ENCODE results near the gene FLYWCH1.

DNA sequence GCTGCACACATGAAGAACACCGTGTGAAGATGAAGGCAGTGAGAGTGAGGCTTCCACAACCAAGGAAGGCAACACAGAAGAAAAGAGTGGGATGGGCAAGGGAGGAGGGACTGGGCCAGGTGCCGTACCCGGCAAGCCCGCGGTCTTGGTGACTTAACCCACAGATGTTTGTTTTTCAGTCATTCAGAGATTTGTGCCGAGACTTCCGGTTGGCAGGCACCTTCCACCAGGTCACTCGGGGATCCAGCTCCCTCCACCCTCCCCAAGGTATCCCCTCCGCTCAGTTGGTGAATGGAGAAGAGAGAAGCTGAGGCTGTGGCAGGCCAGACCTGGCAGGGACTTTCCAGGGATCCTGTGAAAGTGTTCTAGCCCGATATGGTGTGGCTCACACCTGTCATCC, 47.5 kb downstream of the FLYWCH1 start:
- TF ChIP-seq POLR2A (IDR thresholded peaks at IDR 0.05; ENCODE audit: extremely low read depth, insufficient read length) (no peak), MYC (IDR thresholded peaks at IDR 0.05; ENCODE audit: low read depth, low read length) (no peak)
- TF ChIP-seq, protein P1, sequence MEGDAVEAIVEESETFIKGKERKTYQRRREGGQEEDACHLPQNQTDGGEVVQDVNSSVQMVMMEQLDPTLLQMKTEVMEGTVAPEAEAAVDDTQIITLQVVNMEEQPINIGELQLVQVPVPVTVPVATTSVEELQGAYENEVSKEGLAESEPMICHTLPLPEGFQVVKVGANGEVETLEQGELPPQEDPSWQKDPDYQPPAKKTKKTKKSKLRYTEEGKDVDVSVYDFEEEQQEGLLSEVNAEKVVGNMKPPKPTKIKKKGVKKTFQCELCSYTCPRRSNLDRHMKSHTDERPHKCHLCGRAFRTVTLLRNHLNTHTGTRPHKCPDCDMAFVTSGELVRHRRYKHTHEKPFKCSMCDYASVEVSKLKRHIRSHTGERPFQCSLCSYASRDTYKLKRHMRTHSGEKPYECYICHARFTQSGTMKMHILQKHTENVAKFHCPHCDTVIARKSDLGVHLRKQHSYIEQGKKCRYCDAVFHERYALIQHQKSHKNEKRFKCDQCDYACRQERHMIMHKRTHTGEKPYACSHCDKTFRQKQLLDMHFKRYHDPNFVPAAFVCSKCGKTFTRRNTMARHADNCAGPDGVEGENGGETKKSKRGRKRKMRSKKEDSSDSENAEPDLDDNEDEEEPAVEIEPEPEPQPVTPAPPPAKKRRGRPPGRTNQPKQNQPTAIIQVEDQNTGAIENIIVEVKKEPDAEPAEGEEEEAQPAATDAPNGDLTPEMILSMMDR (IDR thresholded peaks at IDR 0.05; ENCODE audit: low read depth, low read length): no peak
- TF ChIP-seq, protein P2, sequence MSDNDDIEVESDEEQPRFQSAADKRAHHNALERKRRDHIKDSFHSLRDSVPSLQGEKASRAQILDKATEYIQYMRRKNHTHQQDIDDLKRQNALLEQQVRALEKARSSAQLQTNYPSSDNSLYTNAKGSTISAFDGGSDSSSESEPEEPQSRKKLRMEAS (IDR thresholded peaks at IDR 0.05; ENCODE audit: low read depth, low read length): no peak

All from NB4 (cell line).